A549 (cell line): Measurements from ENCODE around the gene FHIT.

ENCODE experiments used
- CEBPB ChIP-seq, 2 experiments: fragments of >200 bp in 1 of 2; sonication (Bioruptor Twin) in 1 of 2; formaldehyde crosslinking in 1 of 2; IDR thresholded peaks; 2 replicates each; pipeline ENCODE4 v1.6.1; 2012 to 2016
- CHD2 ChIP-seq: fragments of 150-350 bp; IDR thresholded peaks from 2 replicates; pipeline ENCODE4 v1.6.1; 2014; ENCODE audit warnings: low read length; ENCODE audit not compliant: partially characterized antibody
- FOXS1 ChIP-seq: fragments of 250-450 bp; sonication (Bioruptor Pico); IDR thresholded peaks from 2 replicates; pipeline ENCODE4 v1.5.0; 2020; ENCODE audit warnings: mild to moderate bottlenecking, moderate library complexity
- POLR2A ChIP-seq: IDR thresholded peaks from 2 replicates; pipeline ENCODE4 v1.6.1; 2012; ENCODE audit warnings: mild to moderate bottlenecking, low read length
- RAD21 ChIP-seq, 2 experiments: fragments of >200 bp in 1 of 2; sonication (Bioruptor Twin) in 1 of 2; formaldehyde crosslinking in 1 of 2; IDR thresholded peaks in 1 of 2; conservative IDR thresholded peaks in 1 of 2; 2 replicates in 1 of 2; 3 replicates in 1 of 2; pipeline ENCODE4 v1.6.1; 2012 to 2018; ENCODE audit warnings: inconsistent platforms in 1 of 2
- SMC3 ChIP-seq: fragments of >200 bp; sonication (Bioruptor Twin); formaldehyde crosslinking; IDR thresholded peaks from 3 replicates; pipeline ENCODE4 v1.6.1; 2018; ENCODE audit warnings: inconsistent platforms
- ZC3H11A ChIP-seq: fragments of 450-650 bp; IDR thresholded peaks from 2 replicates; pipeline ENCODE4 v1.6.1; 2014; ENCODE audit warnings: antibody characterized with exemption, mild to moderate bottlenecking
- TF ChIP-seq, protein P1 (sequence below): fragments of >200 bp; sonication (Bioruptor Twin); formaldehyde crosslinking; IDR thresholded peaks from 3 replicates; pipeline ENCODE4 v1.5.1; 2016
- TF ChIP-seq, protein P2 (sequence below): fragments of 200-600 bp; sonication (generic); IDR thresholded peaks from 2 replicates; pipeline ENCODE4 v1.6.1; 2016; ENCODE audit warnings: antibody characterized with exemption, mild to moderate bottlenecking, moderate library complexity
- TF ChIP-seq, protein P3 (sequence below): fragments of 450-650 bp; IDR thresholded peaks from 2 replicates; pipeline ENCODE4 v1.6.1; 2014; ENCODE audit warnings: antibody characterized with exemption

DNA sequence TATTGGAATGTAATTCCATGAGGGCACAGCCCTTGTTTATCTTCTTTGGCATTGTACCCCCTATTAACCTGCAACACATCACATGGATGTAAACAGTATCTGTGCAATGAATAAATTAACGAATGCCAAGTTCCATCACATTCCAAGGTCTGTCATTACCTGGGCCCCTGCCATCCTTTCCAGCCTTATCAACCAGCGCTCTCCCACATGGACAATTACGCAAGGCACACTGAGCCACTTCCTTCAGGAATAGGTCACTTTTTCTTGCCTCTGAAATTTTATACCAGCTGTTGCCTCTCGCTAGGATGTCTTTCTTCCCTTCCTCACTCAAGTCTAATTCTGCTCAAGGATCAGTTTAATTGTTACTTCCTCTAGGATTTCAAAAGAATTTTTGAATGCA, 1149.6 kb downstream of the FHIT start:
- TF ChIP-seq FOXS1 (CRISPR knock-in tag): no peak
- TF ChIP-seq ZC3H11A: no peak
- TF ChIP-seq, protein P1, sequence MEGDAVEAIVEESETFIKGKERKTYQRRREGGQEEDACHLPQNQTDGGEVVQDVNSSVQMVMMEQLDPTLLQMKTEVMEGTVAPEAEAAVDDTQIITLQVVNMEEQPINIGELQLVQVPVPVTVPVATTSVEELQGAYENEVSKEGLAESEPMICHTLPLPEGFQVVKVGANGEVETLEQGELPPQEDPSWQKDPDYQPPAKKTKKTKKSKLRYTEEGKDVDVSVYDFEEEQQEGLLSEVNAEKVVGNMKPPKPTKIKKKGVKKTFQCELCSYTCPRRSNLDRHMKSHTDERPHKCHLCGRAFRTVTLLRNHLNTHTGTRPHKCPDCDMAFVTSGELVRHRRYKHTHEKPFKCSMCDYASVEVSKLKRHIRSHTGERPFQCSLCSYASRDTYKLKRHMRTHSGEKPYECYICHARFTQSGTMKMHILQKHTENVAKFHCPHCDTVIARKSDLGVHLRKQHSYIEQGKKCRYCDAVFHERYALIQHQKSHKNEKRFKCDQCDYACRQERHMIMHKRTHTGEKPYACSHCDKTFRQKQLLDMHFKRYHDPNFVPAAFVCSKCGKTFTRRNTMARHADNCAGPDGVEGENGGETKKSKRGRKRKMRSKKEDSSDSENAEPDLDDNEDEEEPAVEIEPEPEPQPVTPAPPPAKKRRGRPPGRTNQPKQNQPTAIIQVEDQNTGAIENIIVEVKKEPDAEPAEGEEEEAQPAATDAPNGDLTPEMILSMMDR: no peak
- no peak for TF ChIP-seq SMC3
- no peak for TF ChIP-seq CHD2
- no peak for TF ChIP-seq POLR2A
- TF ChIP-seq CEBPB (IDR thresholded peaks at IDR 0.05): no peak
- TF ChIP-seq RAD21 (conservative IDR thresholded peaks at IDR 0.05 in 1 of 2, IDR thresholded peaks at IDR 0.05 in 1 of 2): no peak
- TF ChIP-seq, protein P2, sequence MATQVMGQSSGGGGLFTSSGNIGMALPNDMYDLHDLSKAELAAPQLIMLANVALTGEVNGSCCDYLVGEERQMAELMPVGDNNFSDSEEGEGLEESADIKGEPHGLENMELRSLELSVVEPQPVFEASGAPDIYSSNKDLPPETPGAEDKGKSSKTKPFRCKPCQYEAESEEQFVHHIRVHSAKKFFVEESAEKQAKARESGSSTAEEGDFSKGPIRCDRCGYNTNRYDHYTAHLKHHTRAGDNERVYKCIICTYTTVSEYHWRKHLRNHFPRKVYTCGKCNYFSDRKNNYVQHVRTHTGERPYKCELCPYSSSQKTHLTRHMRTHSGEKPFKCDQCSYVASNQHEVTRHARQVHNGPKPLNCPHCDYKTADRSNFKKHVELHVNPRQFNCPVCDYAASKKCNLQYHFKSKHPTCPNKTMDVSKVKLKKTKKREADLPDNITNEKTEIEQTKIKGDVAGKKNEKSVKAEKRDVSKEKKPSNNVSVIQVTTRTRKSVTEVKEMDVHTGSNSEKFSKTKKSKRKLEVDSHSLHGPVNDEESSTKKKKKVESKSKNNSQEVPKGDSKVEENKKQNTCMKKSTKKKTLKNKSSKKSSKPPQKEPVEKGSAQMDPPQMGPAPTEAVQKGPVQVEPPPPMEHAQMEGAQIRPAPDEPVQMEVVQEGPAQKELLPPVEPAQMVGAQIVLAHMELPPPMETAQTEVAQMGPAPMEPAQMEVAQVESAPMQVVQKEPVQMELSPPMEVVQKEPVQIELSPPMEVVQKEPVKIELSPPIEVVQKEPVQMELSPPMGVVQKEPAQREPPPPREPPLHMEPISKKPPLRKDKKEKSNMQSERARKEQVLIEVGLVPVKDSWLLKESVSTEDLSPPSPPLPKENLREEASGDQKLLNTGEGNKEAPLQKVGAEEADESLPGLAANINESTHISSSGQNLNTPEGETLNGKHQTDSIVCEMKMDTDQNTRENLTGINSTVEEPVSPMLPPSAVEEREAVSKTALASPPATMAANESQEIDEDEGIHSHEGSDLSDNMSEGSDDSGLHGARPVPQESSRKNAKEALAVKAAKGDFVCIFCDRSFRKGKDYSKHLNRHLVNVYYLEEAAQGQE: no peak
- TF ChIP-seq, protein P3, sequence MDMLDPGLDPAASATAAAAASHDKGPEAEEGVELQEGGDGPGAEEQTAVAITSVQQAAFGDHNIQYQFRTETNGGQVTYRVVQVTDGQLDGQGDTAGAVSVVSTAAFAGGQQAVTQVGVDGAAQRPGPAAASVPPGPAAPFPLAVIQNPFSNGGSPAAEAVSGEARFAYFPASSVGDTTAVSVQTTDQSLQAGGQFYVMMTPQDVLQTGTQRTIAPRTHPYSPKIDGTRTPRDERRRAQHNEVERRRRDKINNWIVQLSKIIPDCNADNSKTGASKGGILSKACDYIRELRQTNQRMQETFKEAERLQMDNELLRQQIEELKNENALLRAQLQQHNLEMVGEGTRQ: no peak
